AG08396 (cell line): ENCODE data around the gene MRPL55.

Experiments
- DNase-seq: peaks from one replicate; pipeline ENCODE4 v3.0.0; 2012; ENCODE audit warnings: low spot score, mixed read lengths

The MRPL55 gene

GRCh38 chr1:228109073-228109961 is at the start of gene MRPL55:
TSS of gene MRPL55 (minus strand) at chr1:228109299. CDS start at chr1:228108260, 1,039 bp downstream.
- DNase-seq = peak; percentile 97

- DNase-seq = no peak
Measured at GRCh38 chr1:228158151-228159007, 49.3 kb upstream of the MRPL55 start.

- no peak for DNase-seq
Measured at GRCh38 chr1:228157729-228158126, 48.6 kb upstream of the MRPL55 start.

GRCh38 chr1:228156941-228157728 is 48.0 kb upstream of the MRPL55 start:
- no peak for DNase-seq

- DNase-seq = no peak
Measured at GRCh38 chr1:228156515-228156881, 47.4 kb upstream of the MRPL55 start.

- no peak for DNase-seq
Measured at GRCh38 chr1:228155596-228156514, 46.8 kb upstream of the MRPL55 start.

- no peak for DNase-seq
Measured at GRCh38 chr1:228154670-228155571, 45.8 kb upstream of the MRPL55 start.

- no peak for DNase-seq
Measured at GRCh38 chr1:228154021-228154669, 45.0 kb upstream of the MRPL55 start.

GRCh38 chr1:228152918-228153258 is 43.8 kb upstream of the MRPL55 start:
- no peak for DNase-seq

GRCh38 chr1:228152097-228152917 is 43.2 kb upstream of the MRPL55 start:
- DNase-seq = no peak

- DNase-seq = no peak
Measured at GRCh38 chr1:228151180-228151925, 42.3 kb upstream of the MRPL55 start.

GRCh38 chr1:228150461-228151179 is 41.5 kb upstream of the MRPL55 start:
- DNase-seq = peak; percentile 88

- DNase-seq = no peak
Measured at GRCh38 chr1:228150120-228150460, 41.0 kb upstream of the MRPL55 start.

GRCh38 chr1:228149406-228150119 is 40.5 kb upstream of the MRPL55 start, which contains the start of gene GJC2:
TSS of gene GJC2 (plus strand) at chr1:228149930. CDS start at chr1:228157759, 7,829 bp downstream.
- DNase-seq = peak; percentile 80

GRCh38 chr1:228148935-228149405 is 39.9 kb upstream of the MRPL55 start:
- DNase-seq = no peak

GRCh38 chr1:228148196-228148861 is 39.2 kb upstream of the MRPL55 start:
- peak; percentile 35 for DNase-seq
